ENCODE measurements around the gene CSRNP2. TPM values are rescaled to one million over a fixed set of nuclear protein-coding genes. Genes with fewer than 3 reads are reported as not detected.

CSRNP2 gene
- total and polyA plus RNA-seq, 2 of the 8 experiments (the other 6 are each of a cell fraction or from before 2014, with no cell fraction given), result 13.7 to 34.0 TPM

DNA sequence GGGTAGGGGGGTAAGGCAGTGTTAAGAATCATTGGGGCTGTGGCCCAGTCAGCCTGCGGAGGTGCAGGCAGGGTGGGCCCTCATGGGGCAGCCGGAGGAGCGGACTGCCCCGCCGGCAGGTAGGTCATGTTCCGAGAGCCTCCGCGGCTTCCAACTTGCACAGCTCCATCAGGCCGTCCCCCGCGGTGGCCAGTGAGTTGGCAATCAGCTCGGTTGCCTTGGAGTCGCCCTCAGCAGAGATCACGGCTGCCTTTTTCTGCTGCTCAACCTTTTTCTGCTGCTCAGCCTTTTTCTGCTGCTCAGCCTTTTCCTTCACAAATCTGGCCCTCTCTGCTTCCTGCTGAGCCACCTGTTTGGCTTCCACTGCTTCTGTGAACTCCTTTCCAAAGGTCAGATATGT lies 41.1 kb upstream of the CSRNP2 start:
- Histone ChIP-seq H2AK5ac (ENCODE audit: low read depth, low read length) (no peak overlapping the region), H2BK15ac (ENCODE audit: low read length) (no peak overlapping the region), H3K4me3 (ENCODE audit: extremely low read depth in 1 of 4, insufficient read depth in 2 of 4, low read depth in 3 of 4, low read length in 4 of 4) (no peak overlapping the region), H4K20me1 (replicated peaks in 1 of 2; ENCODE audit: control insufficient read depth in 1 of 2, insufficient read depth in 2 of 2, low read length in 2 of 2) (no peaks in the 10 kb centered on the region), H3K27me3 (replicated peaks in 1 of 4; ENCODE audit: control insufficient read depth in 3 of 4, extremely low read depth in 1 of 4, insufficient read depth in 3 of 4, low read length in 3 of 4) (no peaks in the 10 kb centered on the region), H3K23ac (ENCODE audit: insufficient read length) (no peak overlapping the region), H3K23me2 (ENCODE audit: low read depth, low read length) (no peaks in the 10 kb centered on the region), H2AFZ (ENCODE audit: low read length) (no peak overlapping the region), H3K4ac (replicated peaks; ENCODE audit: insufficient read length, low read depth, low read length) (no peak overlapping the region), H2BK120ac (replicated peaks; ENCODE audit: low read depth, low read length) (no peak overlapping the region), H3K14ac (ENCODE audit: insufficient read length) (no peak overlapping the region), H3K79me1 (ENCODE audit: low read depth, low read length) (peaks cover 2% of the 10 kb centered on the region; the same call in 1 of the 2 replicates), H2BK12ac (ENCODE audit: low read depth, low read length) (no peak overlapping the region), H3K27ac (ENCODE audit: low read depth, low read length) (no peak overlapping the region), H4K91ac (replicated peaks; ENCODE audit: insufficient read length, low read length) (no peak overlapping the region), H4K8ac (ENCODE audit: extremely low read depth, insufficient read depth, low read length) (peak overlapping the region; percentile 84; the same call in 1 of the 2 replicates), H3K56ac (replicated peaks; ENCODE audit: insufficient read length, low read depth, low read length) (no peak overlapping the region), H4K5ac (ENCODE audit: insufficient read length, low read depth, low read length) (no peak overlapping the region), H3K18ac (ENCODE audit: extremely low read depth, low read length) (no peak overlapping the region), H3K4me2 (ENCODE audit: insufficient read depth in 1 of 2, low read depth in 2 of 2, low read length in 2 of 2) (no peak overlapping the region), H3K9me3 (ENCODE audit: insufficient read depth in 2 of 2, low read depth in 1 of 2, low read length in 1 of 2) (no peaks in the 10 kb centered on the region), H3K79me2 (ENCODE audit: control insufficient read depth in 1 of 2, insufficient read depth in 2 of 2, low read length in 2 of 2) (peaks cover 0 to 6% of the 10 kb centered on the region in 2 experiments; a peak in 1 of 4 replicates), H3K9ac (replicated peaks in 1 of 4; ENCODE audit: extremely low read depth in 1 of 4, low read depth in 3 of 4, low read length in 3 of 4) (no peak overlapping the region), H3K4me1 (replicated peaks in 1 of 4; ENCODE audit: control insufficient read depth in 3 of 4, insufficient read depth in 4 of 4, low read length in 3 of 4) (no peaks in the 10 kb centered on the region), H2BK20ac (ENCODE audit: low read length) (no peak overlapping the region), H3K36me3 (ENCODE audit: control insufficient read depth in 2 of 4, insufficient read depth in 4 of 4, low read length in 3 of 4) (peaks cover 0 to 8% (median 1%) of the 10 kb centered on the region in 4 experiments; a peak in 4 of 8 replicates), H2BK5ac (ENCODE audit: low read depth, low read length) (no peak overlapping the region; the same call in 1 of the 2 replicates)
- WGBS, 2 experiments (ENCODE audit: extremely low coverage in 1 of 2, insufficient coverage in 1 of 2, insufficient read length in 1 of 2, insufficient replicate concordance in 2 of 2, low coverage in 1 of 2, low lambda C conversion rate in 2 of 2, missing lambda C conversion rate in 1 of 2), result 96% methylated on average over 14 of the region's 14 CpGs; no CpG with 5 or more reads in 1 of the 2 experiments
- CTCF ChIA-PET (ENCODE audit: partially characterized antibody), result no interaction called here
- TF ChIP-seq BCL11A (IDR thresholded peaks at IDR 0.05; ENCODE audit: low read depth in 2 of 2, low read length in 2 of 2) (no peak), HDAC6 (IDR thresholded peaks at IDR 0.05; ENCODE audit: low read depth, low read length) (no peak), TEAD4 (IDR thresholded peaks at IDR 0.05; ENCODE audit: low read depth, low read length) (no peak), CREB1 (IDR thresholded peaks at IDR 0.05) (no peak), JUN (IDR thresholded peaks at IDR 0.05; ENCODE audit: low read depth, low read length) (no peak), BRCA1 (IDR thresholded peaks at IDR 0.05; ENCODE audit: low read depth, low read length) (no peak), POLR2A (IDR thresholded peaks at IDR 0.05; ENCODE audit: control extremely low read depth in 1 of 2, low read depth in 2 of 2, low read length in 2 of 2) (no peak), CBX8 (IDR thresholded peaks at IDR 0.05; ENCODE audit: borderline replicate concordance, low read depth, low read length) (no peak), RFX5 (IDR thresholded peaks at IDR 0.05; ENCODE audit: borderline replicate concordance, low read depth, low read length) (no peak)
- DNase-seq (ENCODE audit: low read depth in 1 of 2, low spot score in 2 of 2) (no peak), FAIRE-seq (no peak)
- POLR2A ChIA-PET (ENCODE audit: partially characterized antibody), result interaction anchor here (0.6 to 2.5 kb wide), 4 partner anchors 10 to 49 kb away, joined by 3 to 12 read pairs (median 4); partner anchors contain the start of gene CSRNP2
